ENCODE measurements around the gene SEC23A. TPM values are rescaled to one million over a fixed set of nuclear protein-coding genes. Genes with fewer than 3 reads are reported as not detected.

SEC23A gene
- total and polyA plus RNA-seq, 2 of the 13 experiments (the other 11 are each of a cell fraction or from before 2014, with no cell fraction given) = 403 to 887 TPM

DNA sequence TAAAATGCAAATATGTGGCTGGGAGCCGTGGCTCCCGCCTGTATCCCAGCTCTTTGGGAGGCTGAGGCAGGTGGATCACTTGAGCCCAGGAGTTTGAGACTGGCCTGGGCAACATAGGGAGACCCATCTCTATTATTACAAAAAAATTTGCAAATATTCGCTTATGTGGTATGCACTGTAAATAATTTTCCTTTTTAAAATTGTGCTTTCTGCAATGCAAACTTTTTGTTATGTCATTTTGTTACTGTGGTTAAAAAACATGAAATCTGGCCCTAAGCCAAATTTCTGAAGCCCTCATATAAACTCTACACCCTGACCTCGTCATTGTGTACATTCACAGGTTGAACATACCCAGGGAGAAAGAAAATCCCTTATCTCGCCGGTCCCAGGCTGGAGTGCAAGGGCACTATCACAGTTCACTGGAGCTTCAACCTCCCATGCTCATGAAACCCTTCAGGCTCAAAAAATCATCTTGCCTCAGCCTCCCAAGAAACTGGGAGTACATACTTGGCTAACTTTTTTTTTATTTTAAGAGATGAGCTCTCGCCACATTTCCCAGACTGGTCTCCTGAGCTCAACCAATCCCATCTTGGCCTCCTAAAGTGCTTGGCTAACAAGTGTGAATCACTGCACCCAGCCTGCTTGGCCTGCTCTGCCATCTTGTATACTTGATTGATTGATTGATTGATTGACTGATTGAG, 42.4 kb upstream of the SEC23A start (continued):
- TF ChIP-seq, protein P1, sequence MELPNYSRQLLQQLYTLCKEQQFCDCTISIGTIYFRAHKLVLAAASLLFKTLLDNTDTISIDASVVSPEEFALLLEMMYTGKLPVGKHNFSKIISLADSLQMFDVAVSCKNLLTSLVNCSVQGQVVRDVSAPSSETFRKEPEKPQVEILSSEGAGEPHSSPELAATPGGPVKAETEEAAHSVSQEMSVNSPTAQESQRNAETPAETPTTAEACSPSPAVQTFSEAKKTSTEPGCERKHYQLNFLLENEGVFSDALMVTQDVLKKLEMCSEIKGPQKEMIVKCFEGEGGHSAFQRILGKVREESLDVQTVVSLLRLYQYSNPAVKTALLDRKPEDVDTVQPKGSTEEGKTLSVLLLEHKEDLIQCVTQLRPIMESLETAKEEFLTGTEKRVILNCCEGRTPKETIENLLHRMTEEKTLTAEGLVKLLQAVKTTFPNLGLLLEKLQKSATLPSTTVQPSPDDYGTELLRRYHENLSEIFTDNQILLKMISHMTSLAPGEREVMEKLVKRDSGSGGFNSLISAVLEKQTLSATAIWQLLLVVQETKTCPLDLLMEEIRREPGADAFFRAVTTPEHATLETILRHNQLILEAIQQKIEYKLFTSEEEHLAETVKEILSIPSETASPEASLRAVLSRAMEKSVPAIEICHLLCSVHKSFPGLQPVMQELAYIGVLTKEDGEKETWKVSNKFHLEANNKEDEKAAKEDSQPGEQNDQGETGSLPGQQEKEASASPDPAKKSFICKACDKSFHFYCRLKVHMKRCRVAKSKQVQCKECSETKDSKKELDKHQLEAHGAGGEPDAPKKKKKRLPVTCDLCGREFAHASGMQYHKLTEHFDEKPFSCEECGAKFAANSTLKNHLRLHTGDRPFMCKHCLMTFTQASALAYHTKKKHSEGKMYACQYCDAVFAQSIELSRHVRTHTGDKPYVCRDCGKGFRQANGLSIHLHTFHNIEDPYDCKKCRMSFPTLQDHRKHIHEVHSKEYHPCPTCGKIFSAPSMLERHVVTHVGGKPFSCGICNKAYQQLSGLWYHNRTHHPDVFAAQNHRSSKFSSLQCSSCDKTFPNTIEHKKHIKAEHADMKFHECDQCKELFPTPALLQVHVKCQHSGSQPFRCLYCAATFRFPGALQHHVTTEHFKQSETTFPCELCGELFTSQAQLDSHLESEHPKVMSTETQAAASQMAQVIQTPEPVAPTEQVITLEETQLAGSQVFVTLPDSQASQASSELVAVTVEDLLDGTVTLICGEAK (IDR thresholded peaks at IDR 0.05) = no peak
- TF ChIP-seq, protein P1 (CRISPR knock-in tag; IDR thresholded peaks at IDR 0.05) = no peak
- no peak; the same call in 1 of the 2 replicates for TF ChIP-seq BRCA1 (CRISPR knock-in tag; IDR thresholded peaks at IDR 0.05)
- TF ChIP-seq ZFX (CRISPR knock-in tag; IDR thresholded peaks at IDR 0.05; ENCODE audit: low read depth) = no peak
- TF ChIP-seq WIZ (CRISPR knock-in tag; IDR thresholded peaks at IDR 0.05) = no peak
- no peak for TF ChIP-seq ZNF496 (CRISPR knock-in tag; IDR thresholded peaks at IDR 0.05; ENCODE audit: insufficient replicate concordance)
- TF ChIP-seq, protein P2, sequence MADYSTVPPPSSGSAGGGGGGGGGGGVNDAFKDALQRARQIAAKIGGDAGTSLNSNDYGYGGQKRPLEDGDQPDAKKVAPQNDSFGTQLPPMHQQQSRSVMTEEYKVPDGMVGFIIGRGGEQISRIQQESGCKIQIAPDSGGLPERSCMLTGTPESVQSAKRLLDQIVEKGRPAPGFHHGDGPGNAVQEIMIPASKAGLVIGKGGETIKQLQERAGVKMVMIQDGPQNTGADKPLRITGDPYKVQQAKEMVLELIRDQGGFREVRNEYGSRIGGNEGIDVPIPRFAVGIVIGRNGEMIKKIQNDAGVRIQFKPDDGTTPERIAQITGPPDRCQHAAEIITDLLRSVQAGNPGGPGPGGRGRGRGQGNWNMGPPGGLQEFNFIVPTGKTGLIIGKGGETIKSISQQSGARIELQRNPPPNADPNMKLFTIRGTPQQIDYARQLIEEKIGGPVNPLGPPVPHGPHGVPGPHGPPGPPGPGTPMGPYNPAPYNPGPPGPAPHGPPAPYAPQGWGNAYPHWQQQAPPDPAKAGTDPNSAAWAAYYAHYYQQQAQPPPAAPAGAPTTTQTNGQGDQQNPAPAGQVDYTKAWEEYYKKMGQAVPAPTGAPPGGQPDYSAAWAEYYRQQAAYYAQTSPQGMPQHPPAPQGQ (CRISPR knock-in tag; IDR thresholded peaks at IDR 0.05; ENCODE audit: borderline replicate concordance) = no peak
- TF ChIP-seq MTA1 (CRISPR knock-in tag; IDR thresholded peaks at IDR 0.05; ENCODE audit: borderline replicate concordance) = no peak
- no peak for TF ChIP-seq POLR2AphosphoS5 (IDR thresholded peaks at IDR 0.05; ENCODE audit: low read depth, low read length)
- TF ChIP-seq, protein P3, sequence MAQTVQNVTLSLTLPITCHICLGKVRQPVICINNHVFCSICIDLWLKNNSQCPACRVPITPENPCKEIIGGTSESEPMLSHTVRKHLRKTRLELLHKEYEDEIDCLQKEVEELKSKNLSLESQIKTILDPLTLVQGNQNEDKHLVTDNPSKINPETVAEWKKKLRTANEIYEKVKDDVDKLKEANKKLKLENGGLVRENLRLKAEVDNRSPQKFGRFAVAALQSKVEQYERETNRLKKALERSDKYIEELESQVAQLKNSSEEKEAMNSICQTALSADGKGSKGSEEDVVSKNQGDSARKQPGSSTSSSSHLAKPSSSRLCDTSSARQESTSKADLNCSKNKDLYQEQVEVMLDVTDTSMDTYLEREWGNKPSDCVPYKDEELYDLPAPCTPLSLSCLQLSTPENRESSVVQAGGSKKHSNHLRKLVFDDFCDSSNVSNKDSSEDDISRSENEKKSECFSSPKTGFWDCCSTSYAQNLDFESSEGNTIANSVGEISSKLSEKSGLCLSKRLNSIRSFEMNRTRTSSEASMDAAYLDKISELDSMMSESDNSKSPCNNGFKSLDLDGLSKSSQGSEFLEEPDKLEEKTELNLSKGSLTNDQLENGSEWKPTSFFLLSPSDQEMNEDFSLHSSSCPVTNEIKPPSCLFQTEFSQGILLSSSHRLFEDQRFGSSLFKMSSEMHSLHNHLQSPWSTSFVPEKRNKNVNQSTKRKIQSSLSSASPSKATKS (CRISPR knock-in tag; IDR thresholded peaks at IDR 0.05) = no peak
- no peak for TF ChIP-seq ZNF484 (CRISPR knock-in tag; IDR thresholded peaks at IDR 0.05; ENCODE audit: borderline replicate concordance, low read depth)
- 0 out of 2 replicates have a peak, but pooled peaks have one; percentile 22 for TF ChIP-seq ARNT2 (CRISPR knock-in tag; IDR thresholded peaks at IDR 0.05; ENCODE audit: low read depth)
- no peak for TF ChIP-seq SP2 (CRISPR knock-in tag; IDR thresholded peaks at IDR 0.05)
- TF ChIP-seq HNRNPH1 (optimal IDR thresholded peaks at IDR 0.05; ENCODE audit: low read depth, low read length) = no peak
